HG02763 (cell line): ENCODE data around the gene MMD2.

Experiments used
- ATAC-seq: cut with Tn5 transposase; IDR thresholded peaks from one replicate; pipeline ENCODE4 v1.9.1; 2021; ENCODE audit warnings: mild to moderate bottlenecking, moderate library complexity; ENCODE audit not compliant: unreplicated experiment

Gene MMD2

DNA sequence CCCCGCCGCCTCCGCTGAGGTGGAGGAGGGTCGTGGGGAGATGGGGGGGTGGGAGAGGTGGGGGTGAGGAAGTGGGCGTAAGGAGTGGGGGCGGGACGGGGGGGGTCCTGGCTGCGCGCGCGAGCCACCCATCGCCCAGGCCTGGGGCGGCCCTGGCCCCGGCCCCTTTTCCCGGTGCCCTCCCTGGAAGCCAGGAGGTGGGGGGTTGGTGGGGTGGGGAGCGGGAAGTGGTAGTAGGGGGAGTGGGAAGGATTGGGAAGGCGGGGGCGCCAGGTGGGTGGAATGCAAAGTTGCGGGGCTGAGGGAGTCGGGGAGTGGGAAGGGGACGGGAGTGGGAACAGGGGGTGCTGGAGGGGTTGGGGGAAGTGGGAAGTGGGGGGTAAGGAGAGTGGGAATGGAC lies 319 bp upstream of the MMD2 start:
- no peak for ATAC-seq

DNA sequence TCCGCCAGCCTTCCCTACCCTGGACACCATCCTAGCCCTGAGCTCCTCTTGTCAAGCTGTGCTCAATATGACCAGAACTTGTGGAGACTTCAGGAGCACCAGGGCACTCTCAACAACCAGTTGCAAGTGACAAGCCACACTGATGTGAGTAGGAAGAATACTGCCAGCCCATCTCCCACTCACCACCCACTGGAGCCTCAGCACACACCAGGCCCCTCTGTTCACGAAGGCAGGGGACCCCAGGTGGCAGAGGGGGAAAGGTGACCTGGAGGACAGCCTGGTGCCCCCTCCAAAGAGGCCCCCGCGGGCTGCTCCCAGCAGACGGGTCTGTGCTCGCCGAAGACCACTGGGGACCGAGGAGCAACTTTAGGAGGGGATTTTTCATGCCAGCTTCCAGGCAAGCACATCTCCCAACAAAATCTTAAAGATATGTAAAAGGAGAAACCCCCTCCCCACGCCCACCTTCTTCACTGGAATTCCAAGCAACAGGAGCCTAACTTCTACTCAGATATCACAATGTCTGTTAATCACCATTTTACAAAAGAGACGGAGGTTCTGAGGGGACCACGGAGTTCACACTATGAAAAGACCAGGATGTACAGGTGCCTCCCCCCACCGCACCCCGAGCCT lies 1.0 kb downstream of the MMD2 start:
- no peak for ATAC-seq

DNA sequence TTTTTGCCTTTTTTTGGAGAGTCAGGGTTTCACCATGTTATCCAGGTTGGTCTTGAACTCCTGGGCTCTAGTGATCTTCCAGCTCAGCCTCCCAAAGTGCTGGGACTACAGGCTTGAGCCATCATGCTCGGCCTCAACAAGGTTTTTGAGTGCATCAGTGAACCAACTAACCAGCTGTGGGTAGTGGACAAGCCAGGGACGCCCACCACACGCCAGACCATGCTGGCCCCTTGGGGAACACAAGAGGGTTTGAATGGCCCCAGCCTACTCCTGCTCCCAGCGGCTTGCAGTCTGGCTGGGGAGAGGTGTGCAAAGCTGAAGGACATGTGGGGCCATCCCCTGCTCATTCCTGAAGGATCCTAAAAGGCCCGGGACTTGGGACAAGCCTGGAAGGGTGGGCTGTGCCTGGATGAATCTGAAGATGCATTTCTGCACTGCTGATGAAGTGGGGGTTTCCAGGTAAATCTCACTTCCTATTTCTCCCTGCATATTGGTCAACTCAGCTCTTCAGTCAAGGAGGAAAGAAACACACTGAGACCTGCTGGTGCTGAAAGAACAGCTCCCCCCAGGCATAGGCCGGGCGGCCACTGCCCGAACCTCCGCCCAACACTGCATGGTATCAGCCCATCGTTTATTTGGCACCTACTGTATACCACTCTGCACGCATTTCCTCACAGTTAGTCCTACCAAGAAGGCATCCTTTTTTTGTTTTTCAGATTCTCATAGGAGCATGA lies 6.9 kb downstream of the MMD2 start:
- ATAC-seq: no peak

DNA sequence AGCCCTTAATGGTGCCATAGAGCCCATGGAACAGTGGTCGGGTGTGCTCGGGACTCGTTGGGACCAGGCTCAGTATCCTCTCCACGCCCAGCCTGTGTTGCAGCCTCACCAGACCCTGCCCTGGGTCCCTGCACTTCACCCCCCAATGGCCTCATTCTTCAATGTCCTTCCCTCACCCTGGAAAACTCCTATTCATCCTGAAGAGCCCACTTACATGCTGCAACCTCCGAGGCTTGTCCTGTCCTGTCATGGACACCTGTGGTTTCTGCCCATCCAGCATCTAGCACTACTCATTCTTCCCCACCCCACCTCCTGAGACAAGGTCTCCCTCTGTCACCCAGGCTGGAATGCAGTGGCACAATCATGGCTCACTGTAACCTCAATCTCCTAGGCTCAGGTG lies 7.7 kb downstream of the MMD2 start:
- ATAC-seq: no peak

DNA sequence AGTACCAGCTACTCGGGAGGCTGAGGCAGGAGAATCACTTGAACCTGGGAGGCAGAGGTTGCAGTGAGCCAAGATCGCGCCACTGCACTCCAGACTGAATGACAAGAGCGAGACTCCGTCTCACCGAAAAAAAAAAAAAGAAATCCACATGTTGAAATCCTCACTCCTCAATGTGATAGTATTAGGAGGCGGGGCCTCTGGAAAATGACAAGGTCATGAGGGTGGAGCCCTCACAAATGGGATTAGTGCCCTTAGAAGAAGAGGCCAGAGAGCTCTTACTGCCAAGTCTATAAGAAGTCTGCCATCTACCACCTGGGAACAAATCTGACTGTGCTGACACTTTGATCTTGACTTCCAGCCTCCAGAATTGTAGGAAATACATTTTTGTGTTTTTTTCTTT lies 10.6 kb downstream of the MMD2 start:
- no peak for ATAC-seq

DNA sequence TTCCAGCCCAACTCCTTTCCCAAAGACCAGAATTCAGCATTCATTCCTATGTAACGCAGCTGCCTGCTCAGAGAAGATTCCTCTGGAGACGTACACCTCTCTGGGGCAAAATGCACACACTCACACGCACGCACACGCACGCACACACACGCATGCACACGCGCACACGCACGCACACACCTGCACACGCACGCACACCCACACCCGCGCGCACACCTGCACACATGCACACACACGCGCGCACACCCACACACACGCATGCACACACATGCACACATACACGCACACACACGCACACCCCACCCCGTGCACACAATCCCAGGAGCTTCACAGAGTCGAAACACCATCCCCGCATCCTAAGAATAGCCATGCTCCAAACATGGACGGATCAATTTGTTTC lies 13.0 kb downstream of the MMD2 start:
- no peak for ATAC-seq

DNA sequence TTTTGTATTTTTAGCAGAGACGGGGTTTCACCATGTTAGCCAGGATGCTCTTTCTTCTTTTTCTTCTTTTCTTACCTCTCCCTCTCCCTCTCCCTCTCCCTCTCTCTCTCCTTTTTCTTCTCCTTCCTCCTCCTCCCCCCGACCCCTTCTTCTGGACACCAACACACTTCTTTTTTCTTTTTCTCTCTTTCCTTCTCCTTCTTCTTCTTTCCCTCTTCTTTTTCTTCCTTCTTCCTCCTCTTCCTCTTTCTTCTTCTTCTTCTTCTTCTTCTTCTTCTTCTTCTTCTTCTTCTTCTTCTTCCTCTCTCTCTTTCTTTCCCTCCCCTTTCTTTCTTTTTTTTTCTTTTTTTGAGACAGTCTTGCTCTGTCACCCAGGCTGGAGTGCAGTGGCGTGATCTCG lies 14.0 kb downstream of the MMD2 start:
- no peak for ATAC-seq

DNA sequence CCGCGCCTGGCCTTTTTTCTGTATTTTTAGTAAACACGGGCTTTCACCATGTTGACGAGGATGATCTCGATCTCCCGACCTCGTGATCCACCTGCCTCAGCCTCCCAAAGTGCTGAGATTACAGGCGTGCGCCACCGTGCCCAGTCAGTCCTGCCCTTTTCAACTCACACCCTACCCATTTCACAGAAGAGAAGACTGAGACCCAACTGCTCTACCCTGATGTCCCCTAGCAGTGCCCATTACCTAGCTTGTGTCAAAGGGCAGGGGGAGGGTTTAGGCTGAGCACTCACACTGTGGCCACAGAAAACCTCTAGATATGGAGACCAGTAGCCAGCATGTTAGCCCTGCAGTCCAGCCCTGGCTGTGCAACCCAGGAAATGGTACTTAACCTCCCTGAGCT lies 15.7 kb downstream of the MMD2 start:
- no peak for ATAC-seq

DNA sequence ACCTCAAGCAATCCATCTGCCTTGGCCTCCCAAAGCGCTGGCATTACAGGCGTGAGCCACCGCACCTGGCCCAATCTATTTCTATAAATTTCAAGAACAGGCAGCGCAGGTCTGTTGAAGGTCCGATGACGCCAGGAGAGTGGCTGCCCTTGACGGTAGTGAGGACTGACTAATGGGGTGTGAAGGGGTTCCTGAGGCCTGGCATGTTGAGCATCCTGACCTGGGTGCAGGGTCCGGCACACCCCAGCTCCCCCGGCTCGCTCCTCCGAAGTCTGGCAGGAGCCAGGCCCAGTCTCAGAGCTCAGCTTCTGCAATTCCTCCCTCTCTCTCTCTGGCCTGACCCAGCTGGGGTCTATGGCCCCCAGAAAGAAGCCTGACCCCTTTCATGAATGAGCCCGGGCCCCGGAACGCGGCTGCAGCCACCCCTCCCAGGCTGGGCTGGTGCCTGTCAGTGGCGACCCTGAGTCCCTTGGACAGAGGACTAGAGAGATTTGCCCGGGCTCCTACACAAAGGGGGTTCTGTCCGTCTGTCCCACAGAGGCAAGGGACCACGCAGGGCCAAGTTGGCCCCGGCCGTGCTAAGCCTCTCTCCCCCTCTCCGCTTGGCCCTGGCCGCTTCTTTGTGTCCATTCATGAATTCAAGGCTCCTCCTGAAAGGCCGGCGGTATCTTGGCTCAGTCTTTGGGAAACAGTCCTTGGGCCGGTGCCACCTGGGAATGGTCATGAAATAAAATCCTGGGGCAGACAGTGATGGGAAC lies 18.8 kb downstream of the MMD2 start:
- ATAC-seq: no peak

DNA sequence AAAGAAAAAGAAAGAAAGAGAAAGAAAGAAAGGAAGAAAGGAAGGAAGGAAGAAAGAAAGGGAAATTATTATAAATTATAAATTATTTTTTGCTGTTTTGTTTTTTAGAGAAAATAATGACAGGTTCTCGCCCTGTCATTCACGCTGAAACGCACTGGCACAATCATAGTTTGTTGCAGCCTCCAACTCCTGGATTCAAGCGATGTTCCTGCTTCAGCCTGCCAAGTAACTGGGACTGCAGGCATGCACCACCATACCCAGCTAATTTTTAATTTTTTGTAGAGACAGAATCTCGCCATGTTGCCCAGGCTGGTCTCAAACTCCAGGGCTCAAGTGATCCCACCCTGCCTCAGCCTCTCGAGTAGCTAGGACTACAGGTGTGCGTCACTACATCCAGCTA lies 21.6 kb downstream of the MMD2 start:
- no peak for ATAC-seq

DNA sequence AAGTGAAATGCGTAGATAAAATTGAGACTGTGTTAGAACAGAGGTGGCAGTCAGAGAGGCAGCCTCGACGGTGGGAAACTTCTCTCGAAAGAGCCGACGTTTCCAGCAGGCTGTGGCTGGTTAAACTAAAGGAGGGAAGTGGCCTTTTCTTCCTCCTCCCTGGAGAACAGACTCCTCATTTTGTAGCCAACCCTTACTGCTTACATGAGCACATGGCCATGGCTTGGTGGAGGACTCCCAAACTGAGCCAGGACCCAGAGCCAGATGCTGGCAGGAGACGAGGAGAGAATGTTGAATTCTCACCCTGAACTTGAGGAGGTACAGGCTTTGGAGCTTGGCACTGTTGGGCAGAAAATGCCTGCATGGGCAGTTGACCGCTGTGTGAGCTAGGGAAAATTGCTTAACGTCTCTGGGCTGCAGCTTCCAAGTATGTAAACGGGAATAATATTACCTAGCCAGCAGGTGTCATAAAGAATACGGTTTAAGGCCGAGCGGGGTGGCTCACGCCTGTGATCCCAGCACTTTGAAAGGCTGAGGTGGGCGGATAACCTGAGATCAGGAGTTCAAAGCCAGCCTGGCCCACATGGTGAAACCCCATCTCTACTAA lies 24.5 kb downstream of the MMD2 start:
- ATAC-seq: no peak

DNA sequence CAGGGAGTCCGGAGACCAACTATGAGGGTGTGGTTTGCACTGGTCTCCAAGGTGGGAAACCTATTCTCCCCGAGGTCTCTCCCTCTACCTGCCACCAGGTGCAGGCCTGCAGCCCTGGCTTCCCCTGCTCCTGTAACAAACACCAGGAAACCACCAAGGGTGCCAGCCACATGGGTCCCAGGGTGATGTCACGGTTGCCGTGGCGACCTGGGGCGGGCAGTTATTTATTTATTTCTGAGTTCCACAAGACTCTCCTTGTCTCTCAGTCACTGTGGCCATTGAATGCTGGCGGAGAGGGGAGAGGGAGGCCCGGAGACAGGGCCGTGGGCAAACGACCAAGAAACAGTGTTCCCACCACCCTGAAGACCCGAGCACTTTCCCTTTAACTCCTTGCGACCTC lies 27.0 kb downstream of the MMD2 start:
- ATAC-seq: no peak

DNA sequence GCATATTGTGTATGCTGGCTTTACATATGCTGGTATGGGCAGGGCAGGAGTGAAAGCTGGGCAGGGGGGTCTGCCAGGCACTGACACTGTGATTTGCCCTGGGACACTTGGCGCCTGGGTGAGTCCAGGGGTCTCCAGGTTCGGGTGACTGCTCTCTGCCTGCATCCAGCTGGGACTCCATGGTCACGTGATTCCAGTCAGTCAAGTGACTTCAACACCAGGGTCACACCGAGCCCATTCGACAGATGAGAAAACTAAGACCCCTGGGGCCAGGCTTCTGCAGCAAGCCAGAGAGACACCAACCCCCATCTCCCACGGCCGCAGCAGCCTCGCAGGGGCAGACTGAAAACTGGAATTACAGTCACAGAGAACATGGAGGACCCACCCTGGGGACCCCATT lies 30.0 kb downstream of the MMD2 start:
- ATAC-seq: no peak

DNA sequence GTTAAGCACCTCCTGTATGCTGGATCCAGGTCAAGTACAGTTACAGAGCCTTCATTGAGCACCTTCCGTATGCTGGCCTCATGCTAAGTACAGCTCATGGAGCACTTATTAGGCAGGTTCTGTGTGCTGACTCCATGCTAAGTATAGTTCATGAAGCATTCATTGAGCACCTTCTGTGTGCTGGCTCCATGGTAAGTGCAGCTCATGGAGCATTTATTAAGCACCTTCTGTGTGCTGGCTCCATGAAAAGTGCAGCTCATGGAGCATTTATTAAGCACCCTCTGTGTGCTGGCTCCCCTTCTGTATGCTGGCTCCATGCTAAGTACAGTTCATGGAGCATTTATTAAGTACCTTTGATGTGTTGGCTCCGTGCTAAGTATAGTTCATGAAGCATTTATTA lies 30.5 kb downstream of the MMD2 start:
- no peak for ATAC-seq

DNA sequence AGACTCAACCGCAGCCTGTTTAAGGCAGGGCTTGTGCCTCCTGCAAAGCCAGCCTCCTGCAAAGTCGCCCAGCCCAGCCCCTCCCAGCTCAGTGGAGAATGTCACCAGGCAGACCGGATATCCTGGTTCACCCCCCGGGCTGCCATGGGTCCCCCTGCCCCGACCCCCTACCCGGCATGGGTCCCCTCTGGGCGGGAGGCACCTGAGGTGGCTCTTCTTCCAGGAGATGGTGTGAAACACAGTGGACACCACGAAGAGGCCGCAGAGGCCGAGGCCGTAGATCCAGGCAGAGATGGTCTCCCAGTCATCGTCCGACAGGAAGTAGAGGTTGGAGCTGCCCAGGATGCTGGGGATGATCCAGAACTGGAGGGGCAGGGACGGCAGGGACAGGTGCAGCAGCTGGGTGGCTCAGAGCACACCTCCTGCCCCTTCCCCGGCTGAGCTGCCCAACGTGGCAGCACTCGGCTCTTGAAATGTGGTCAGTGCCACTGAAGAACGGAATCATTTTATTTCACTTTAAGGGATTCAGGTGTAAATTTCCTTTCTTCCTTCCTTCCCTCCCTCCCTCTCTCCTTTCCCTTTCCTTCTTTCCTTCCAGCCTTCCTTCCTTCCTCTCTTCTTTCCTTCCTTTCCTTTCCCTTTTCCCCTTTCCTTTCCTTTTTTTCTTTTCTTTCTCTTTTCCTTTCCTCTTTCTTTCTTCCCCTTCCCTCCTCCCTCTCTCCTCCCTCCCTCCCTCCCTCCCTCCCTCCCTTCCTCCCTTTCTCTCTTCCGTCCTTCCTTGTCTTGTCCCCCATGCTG lies 38.8 kb downstream of the MMD2 start:
- no peak for ATAC-seq

DNA sequence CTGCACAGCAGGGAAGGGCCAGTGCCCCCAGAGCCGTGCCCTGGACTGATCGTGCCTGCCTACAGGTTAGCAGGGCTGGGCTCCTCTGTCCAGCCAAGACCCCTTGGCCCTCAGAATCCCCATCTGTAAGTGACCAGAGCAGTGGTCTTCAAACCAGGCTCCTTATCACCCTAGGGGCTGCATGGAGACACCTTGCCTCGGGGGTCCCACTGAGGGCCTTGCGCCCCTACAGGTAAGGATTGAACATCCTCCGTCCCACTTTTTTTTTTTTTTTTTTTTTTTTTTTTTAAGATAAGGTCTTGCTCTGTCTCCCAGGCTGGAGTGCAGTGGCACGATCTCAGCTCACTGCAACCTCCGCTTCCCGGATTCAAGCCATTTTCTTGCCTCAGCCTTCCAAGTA lies 42.9 kb downstream of the MMD2 start:
- ATAC-seq: no peak

DNA sequence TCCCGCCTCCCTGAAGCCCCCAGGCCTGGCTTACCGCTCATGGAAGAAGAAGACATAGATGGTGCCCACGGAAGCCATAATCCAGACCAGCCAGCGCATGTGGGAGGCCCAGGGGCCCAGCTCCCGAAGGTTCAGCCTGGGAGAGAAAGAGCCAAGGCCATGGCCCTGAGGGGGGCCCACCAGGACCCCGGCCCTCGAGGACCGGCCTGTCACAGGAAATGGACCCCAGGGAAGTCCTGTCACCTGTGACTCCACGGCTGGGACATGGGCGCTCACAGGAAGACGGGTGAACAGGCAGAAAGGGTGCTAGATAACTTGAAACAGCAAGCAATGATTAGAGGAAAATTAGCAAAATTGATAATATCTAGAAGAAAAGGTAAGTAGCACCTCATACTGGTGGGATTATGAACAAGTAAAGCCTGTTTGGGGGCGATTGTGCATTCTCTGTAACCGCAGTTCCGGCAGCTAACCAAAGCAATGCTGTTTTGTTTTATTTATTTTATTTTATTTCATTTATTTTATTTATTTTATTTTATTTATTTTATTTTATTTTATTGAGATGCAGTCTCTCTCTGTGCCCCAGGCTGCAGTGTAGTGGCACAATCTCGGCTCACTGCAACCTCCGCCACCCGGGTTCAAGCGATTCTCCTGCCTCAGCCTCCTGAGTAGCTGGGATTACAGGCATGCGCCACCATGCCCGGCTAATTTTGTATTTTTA lies 47.7 kb downstream of the MMD2 start:
- ATAC-seq: no peak

DNA sequence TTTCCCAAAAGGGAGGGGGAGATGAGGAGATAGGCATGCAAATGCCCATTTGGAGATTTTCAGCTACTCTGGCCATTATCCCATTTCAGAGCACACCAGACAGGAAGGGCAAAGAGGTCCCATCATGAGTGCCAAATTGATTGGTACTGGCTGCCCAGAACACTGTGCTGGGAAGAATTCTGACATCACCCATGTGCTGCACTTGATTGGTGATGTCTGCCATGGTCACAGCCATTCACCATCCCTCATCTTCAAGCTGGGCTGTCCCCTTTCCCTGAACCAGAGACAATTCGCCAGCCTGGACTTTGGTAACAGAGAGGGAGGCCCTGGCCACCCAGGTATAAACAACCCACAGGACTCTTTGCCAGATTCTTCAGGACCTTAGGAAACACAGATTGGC lies 52.3 kb downstream of the MMD2 start:
- no peak for ATAC-seq

DNA sequence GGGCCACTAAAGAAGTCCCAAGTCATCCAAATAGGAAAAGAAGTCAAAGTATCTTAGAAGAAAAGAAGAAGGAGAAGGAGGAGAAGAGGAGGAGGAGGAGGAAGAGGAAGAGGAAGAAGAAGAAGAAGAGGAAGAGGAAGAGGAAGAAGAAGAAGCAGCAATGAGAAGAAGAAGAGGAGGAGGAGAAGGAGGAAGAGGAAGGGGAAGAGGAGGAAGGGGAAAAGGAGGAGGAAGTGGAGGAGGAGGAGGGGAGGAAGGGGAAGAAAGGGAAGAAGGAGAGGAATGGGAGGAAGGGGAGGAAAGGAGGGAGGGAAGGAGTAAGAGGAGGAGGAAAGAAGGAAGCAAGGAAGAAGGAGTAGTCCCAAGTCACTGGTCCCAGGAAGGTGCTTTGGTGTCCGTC lies 53.8 kb downstream of the MMD2 start:
- ATAC-seq: no peak

DNA sequence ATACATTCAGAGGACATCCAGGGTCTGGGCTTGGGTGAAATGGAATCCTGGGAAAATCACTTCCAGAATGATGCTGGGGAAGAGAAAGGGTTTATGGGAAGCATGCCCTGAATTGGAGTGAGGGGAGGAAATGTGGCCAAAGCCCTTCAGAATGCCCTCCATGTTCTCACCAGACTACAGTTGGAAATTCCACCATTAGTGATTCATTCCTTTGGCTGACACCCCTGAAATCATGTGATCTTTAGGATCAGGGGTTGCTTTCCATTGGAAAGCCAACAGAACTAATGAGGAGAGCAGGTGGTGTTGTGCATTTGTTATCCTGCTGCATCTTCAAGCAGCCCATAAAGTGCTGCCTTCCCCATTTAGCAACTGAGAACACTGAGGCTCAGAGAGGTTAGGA lies 54.6 kb downstream of the MMD2 start:
- no peak for ATAC-seq
